HFFc6 (cell line): ENCODE data around the gene CNTF. TPM values are rescaled to one million over a fixed set of nuclear protein-coding genes. Genes with fewer than 3 reads are reported as not detected.

Experiments
- DNase-seq: peaks from one replicate; pipeline ENCODE4 v3.0.0-alpha.2; 2018
- H3K27ac Mint-ChIP-seq: 2 replicates; pipeline ENCODE4 v1.8.0; 2020; ENCODE audit warnings: mild to moderate bottlenecking, mixed read lengths
- H3K27me3 Mint-ChIP-seq: 2 replicates; pipeline ENCODE4 v1.8.0; 2021; ENCODE audit warnings: mild to moderate bottlenecking, moderate library complexity, mixed read lengths; ENCODE audit not compliant: insufficient read depth
- H3K36me3 Mint-ChIP-seq: 2 replicates; pipeline ENCODE4 v1.8.0; 2021; ENCODE audit warnings: low read depth, mixed read lengths
- H3K4me1 Mint-ChIP-seq: 2 replicates; pipeline ENCODE4 v1.8.0; 2020; ENCODE audit warnings: low read depth, mixed read lengths
- H3K4me3 Mint-ChIP-seq: 2 replicates; pipeline ENCODE4 v1.8.0; 2020; ENCODE audit warnings: mild to moderate bottlenecking, moderate library complexity, mixed read lengths
- H3K9me3 Mint-ChIP-seq: 2 replicates; pipeline ENCODE4 v1.8.0; 2020; ENCODE audit warnings: mild to moderate bottlenecking, mixed read lengths
- total RNA-seq, 6 experiments: library from RNA; stranded (reverse); fragmentation: NEBNext Ultra II Directional; extraction: Animal tissue kit (Norgen Biotek cat#: 25700); gene quantifications; 2 replicates in 1 of 6; 3 replicates in 5 of 6; pipeline ENCODE4 v1.2.3, GENCODE V29; 2021
- TF ChIP-seq, protein P1 (sequence below): fragments of 200-600 bp; sonication (generic); IDR thresholded peaks from 2 replicates; pipeline ENCODE4 v1.5.0; 2021; ENCODE audit warnings: antibody characterized with exemption, mild to moderate bottlenecking

The CNTF gene
- total RNA-seq, 6 experiments from 2014 or later = 0.91 to 1.7 (median 1.2) TPM

DNA sequence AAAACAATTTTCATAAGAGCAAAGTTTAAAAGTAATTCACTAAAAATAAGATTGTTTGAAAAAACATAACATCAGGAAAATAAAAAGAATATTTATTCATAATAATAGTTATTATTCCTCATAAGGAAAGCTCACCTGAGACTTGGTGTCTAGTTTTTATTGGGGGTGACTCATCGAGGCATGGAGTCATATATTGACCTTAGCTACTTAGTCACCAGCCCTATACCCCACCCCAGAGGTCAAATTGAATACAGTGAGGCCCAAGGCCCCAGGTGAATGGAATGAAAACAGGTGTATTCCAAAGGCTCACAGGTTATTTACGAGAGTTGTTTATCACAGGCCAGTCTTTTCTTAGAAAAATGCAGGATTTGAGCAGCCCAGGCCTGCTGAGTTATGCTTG lies 36.9 kb downstream of the CNTF start:
- Mint-ChIP-seq H3K36me3 (no peaks in the 10 kb centered on the region), H3K4me3 (no peak overlapping the region), H3K27ac (no peak overlapping the region), H3K4me1 (peaks cover 9% of the 10 kb centered on the region), H3K9me3 (no peaks in the 10 kb centered on the region), H3K27me3 (peaks cover 3% of the 10 kb centered on the region; the same call in 1 of the 2 replicates)
- TF ChIP-seq, protein P1, sequence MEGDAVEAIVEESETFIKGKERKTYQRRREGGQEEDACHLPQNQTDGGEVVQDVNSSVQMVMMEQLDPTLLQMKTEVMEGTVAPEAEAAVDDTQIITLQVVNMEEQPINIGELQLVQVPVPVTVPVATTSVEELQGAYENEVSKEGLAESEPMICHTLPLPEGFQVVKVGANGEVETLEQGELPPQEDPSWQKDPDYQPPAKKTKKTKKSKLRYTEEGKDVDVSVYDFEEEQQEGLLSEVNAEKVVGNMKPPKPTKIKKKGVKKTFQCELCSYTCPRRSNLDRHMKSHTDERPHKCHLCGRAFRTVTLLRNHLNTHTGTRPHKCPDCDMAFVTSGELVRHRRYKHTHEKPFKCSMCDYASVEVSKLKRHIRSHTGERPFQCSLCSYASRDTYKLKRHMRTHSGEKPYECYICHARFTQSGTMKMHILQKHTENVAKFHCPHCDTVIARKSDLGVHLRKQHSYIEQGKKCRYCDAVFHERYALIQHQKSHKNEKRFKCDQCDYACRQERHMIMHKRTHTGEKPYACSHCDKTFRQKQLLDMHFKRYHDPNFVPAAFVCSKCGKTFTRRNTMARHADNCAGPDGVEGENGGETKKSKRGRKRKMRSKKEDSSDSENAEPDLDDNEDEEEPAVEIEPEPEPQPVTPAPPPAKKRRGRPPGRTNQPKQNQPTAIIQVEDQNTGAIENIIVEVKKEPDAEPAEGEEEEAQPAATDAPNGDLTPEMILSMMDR = no peak
- no peak for DNase-seq

DNA sequence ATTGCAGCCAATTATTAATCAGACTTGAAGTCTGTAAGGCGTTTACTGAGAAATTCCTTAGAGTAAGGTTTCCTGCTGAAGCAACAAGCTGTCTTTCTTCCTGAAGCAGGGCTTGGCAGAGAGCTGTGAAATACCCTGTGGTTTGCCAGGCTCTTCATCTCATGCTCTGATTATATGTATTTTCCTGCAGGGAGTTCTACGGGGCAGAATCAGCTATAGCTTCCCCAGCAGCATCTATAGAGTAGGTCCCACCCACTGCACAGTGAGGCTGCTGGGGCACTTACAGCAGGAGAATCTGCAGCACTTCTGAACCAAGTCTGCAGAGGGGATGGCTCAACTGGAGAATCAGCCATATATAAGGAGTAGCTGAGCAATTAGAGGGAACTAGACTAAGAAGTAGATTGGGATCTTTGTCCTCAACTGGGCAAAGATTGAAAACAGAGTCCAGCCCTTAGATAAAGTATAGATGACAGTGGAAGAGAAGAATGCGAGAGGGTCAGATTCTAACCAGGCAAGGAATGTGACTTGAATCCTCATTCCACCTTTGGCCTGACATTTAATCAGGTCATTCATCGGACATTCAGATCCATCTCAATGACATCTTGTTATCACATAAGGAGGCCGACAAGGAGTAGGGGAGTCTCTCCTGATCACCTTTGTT lies 37.6 kb downstream of the CNTF start:
- no peak overlapping the region for H3K4me3 Mint-ChIP-seq
- H3K36me3 Mint-ChIP-seq = no peaks in the 10 kb centered on the region
- H3K4me1 Mint-ChIP-seq = peaks cover 9% of the 10 kb centered on the region
- DNase-seq = no peak
- TF ChIP-seq, protein P1 = no peak
- no peaks in the 10 kb centered on the region for H3K9me3 Mint-ChIP-seq
- H3K27me3 Mint-ChIP-seq = peaks cover 3% of the 10 kb centered on the region; the same call in 1 of the 2 replicates
- H3K27ac Mint-ChIP-seq = no peak overlapping the region

DNA sequence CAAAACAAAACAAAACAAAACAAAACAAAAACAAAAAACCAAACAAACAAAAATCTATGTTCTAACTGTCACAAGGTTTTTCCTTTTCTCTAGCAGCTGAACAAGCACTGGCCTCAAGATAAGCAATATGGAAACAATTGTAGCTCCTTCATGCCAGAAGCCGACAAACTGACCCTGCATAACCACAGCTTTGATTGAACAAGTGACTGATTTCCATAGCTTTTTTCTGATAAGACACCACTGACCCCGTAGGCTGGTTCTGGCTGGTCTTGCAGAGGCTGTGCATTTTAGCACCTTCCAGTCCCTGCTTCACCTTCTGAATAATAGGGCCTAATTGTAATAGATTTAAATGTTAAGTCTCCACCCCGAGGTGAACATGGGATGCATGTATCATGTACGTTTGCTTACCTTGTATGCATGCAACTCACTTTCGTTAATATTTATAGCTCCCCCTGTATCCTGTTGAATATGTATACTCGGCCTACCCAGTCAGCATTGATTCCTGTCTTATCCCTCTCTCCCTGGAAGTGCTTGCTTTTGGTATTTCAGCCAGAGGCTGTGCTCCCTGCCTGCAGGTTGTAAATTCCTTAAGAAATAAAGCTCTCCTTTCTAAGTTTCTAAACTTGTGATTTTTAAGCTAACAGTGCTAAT lies 49.6 kb downstream of the CNTF start:
- H3K27me3 Mint-ChIP-seq = peaks cover 16% of the 10 kb centered on the region
- no peaks in the 10 kb centered on the region for H3K36me3 Mint-ChIP-seq

DNA sequence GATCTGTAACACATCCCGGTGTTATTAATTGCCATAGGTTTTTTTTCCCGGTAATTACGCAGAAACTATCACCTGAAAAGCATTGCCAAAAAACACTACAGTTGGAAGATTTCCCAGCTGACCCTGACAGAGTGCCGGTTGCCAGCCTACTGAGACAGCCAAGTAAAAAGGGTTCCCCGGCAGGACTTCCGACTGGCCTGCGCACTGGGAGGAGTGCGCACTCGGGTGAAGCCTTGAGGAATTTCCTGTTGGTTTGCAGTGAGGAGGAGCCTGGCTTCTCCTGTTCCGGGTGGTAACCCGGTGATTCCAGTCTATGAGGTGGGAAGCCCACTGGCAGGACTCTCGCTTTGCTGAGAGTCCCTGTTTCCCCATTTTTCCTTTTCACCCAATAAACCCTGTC lies 52.1 kb downstream of the CNTF start:
- no peak for DNase-seq
- Mint-ChIP-seq H3K27me3 (peaks cover 19% of the 10 kb centered on the region), H3K36me3 (no peaks in the 10 kb centered on the region), H3K4me3 (no peak overlapping the region), H3K9me3 (no peaks in the 10 kb centered on the region), H3K4me1 (no peaks in the 10 kb centered on the region), H3K27ac (no peak overlapping the region)
- TF ChIP-seq, protein P1 = no peak

More for the DNA sequence above, 49.6 kb downstream of the CNTF start:
- Mint-ChIP-seq H3K4me1 (no peaks in the 10 kb centered on the region), H3K27ac (no peak overlapping the region), H3K4me3 (no peak overlapping the region), H3K9me3 (no peaks in the 10 kb centered on the region)
- TF ChIP-seq, protein P1 = no peak
- DNase-seq = no peak

Other genes starting within 250 kb of the CNTF start
- gene OR5B3, start 215.8 kb upstream of the CNTF start, total RNA-seq = not detected
- gene OR5B2, start 194.5 kb upstream of the CNTF start, total RNA-seq = not detected
- not detected for gene OR5B12, start 180.4 kb upstream of the CNTF start, total RNA-seq
- gene OR5B21, start 114.6 kb upstream of the CNTF start, total RNA-seq = under 1 TPM in 1 of 6 experiments, not detected in 5; 0.31 TPM
- gene LPXN, start 46.8 kb upstream of the CNTF start, total RNA-seq = 100 to 1,000 TPM in 4 of 6 experiments, 10 to 100 TPM in 2; 51.0 to 154 (median 119) TPM
- 10 to 100 TPM; 51.9 to 69.1 (median 59.4) TPM for gene ZFP91, start 43.6 kb upstream of the CNTF start, total RNA-seq
- not detected for gene GLYAT, start 109.3 kb downstream of the CNTF start, total RNA-seq
- gene GLYATL2, start 222.0 kb downstream of the CNTF start, total RNA-seq = under 1 TPM in 4 of 6 experiments, not detected in 2; 0.12 to 0.75 (median 0.36) TPM